T-helper 1 cell treated with Interleukin-12 subunit alpha and Interleukin-12 subunit beta and Interleukin-4 antibody, amounts not matched to agents 30 ng/mL and 1 ng/mL, for 36 hours (primary cell): ENCODE data around the gene LAMA3. TPM values are rescaled to one million over a fixed set of nuclear protein-coding genes. Genes with fewer than 3 reads are reported as not detected.

Experiments used
- intact Hi-C: fragments of 100-400 bp; cut with micrococcal nuclease; formaldehyde crosslinking; loops from one replicate; pipeline ENCODE4 v1.15.1; 2024
- total RNA-seq: library from RNA; stranded (reverse); gene quantifications from 2 replicates; pipeline ENCODE4 v1.2.3, GENCODE V29; 2022

Gene LAMA3, protein sequence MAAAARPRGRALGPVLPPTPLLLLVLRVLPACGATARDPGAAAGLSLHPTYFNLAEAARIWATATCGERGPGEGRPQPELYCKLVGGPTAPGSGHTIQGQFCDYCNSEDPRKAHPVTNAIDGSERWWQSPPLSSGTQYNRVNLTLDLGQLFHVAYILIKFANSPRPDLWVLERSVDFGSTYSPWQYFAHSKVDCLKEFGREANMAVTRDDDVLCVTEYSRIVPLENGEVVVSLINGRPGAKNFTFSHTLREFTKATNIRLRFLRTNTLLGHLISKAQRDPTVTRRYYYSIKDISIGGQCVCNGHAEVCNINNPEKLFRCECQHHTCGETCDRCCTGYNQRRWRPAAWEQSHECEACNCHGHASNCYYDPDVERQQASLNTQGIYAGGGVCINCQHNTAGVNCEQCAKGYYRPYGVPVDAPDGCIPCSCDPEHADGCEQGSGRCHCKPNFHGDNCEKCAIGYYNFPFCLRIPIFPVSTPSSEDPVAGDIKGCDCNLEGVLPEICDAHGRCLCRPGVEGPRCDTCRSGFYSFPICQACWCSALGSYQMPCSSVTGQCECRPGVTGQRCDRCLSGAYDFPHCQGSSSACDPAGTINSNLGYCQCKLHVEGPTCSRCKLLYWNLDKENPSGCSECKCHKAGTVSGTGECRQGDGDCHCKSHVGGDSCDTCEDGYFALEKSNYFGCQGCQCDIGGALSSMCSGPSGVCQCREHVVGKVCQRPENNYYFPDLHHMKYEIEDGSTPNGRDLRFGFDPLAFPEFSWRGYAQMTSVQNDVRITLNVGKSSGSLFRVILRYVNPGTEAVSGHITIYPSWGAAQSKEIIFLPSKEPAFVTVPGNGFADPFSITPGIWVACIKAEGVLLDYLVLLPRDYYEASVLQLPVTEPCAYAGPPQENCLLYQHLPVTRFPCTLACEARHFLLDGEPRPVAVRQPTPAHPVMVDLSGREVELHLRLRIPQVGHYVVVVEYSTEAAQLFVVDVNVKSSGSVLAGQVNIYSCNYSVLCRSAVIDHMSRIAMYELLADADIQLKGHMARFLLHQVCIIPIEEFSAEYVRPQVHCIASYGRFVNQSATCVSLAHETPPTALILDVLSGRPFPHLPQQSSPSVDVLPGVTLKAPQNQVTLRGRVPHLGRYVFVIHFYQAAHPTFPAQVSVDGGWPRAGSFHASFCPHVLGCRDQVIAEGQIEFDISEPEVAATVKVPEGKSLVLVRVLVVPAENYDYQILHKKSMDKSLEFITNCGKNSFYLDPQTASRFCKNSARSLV (N-terminal part only)
- 0.05 TPM in 1 of 2 replicates, not detected in the other for total RNA-seq

GRCh38 chr18:23689031-23689615, at the start of gene LAMA3:
LAMA3 (plus strand) TSS chr18:23689453; CDS start chr18:23689684, 231 bp downstream.
- intact Hi-C loops, result loop anchor here (5.0 kb wide), 1 partner anchor 768 kb away; no protein-coding TSS in a partner anchor

DNA sequence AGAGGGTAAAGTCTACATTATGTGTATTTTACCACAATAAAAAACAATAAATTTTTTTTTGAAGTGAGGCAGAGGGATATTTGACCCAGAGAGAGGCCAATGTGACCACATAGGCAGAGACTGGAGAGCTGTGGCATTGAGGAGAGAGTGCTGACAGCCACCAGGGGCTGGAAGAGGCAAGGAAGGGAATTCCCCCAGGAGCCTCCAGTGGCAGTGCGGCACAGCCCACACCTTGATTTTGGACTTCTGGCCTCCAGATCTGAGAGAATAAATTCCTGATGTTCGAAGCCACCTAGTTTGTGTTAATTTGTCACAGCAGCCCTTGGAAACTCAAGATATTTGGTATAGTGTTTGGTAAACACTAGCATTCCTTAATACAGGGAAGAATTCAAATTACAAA, 49.2 kb upstream of the LAMA3 start:
- intact Hi-C loops, result no loop called here

DNA sequence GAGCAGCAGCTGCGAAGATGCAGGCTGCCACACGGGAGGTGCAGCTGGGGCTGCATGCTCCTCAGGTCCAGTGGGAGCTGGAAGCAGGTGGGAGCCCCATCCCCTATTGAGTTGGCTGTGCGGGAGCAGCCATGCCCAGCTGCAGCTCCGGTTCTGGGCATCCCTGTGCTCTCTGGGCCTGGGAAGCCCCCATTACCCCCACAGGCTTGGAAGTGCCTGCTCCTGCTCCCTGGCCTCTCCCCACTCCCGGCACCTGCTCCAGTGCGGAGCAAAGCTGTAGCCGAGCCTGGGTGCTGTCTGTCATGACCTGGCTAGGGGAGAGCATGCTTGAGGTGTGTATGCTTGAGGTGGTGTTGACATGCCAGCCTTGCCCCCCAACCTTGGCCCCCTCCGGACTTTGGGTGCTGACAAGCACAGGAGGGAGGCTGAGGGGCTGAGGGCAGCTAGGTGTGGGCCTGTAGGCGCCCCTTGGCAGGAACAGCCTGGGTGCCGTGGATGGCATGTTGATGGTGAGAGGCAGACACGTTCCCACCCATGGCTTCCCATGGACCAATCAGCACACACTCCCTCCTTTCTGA, 48.0 kb upstream of the LAMA3 start:
- intact Hi-C loops, result no loop called here

DNA sequence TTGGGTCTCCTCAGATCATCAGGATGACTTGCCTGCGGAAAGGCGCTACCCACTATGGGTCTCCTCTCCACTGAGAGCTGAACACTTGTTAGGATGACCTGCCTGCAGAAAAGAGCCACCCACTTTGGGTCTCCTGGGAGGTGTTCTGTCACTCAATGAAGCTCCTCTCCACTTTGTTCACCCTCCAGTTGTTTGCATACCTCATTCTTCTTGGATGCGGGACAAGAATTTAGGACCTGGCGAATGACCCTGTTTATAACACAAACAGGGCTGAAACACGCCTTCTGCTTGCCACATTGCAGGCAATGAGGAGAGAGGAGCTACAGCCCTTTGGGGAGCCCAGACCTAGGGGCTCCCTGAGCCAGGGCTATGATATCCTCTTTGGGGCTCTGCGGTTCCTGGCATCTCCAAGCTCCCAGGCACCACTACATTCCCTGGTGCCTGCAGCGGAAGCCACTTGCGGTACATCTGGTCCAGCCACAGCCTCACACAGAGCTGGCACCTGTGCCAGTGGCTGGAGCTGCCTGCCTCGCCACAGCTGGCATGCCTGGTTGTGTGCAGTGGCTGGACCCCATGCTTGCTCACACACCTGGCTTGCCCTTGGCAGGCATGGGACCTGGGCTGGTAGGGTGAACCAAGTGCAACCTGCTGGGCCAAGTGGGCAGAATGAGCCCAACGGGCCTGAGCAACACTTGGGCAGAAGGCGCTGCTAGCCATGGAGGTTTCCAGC, 47.2 kb upstream of the LAMA3 start:
- intact Hi-C loops, result no loop called here

- intact Hi-C loops, result no loop called here
Observed at GRCh38 chr18:23643815-23644490, 45.3 kb upstream of the LAMA3 start.

GRCh38 chr18:23645568-23646175, 43.6 kb upstream of the LAMA3 start:
- intact Hi-C loops, result no loop called here

GRCh38 chr18:23646282-23646681, 43.0 kb upstream of the LAMA3 start:
- intact Hi-C loops, result no loop called here

- intact Hi-C loops, result no loop called here
Observed at GRCh38 chr18:23648456-23648855, 40.8 kb upstream of the LAMA3 start.

GRCh38 chr18:23648940-23649607, 40.2 kb upstream of the LAMA3 start:
- intact Hi-C loops, result no loop called here

DNA sequence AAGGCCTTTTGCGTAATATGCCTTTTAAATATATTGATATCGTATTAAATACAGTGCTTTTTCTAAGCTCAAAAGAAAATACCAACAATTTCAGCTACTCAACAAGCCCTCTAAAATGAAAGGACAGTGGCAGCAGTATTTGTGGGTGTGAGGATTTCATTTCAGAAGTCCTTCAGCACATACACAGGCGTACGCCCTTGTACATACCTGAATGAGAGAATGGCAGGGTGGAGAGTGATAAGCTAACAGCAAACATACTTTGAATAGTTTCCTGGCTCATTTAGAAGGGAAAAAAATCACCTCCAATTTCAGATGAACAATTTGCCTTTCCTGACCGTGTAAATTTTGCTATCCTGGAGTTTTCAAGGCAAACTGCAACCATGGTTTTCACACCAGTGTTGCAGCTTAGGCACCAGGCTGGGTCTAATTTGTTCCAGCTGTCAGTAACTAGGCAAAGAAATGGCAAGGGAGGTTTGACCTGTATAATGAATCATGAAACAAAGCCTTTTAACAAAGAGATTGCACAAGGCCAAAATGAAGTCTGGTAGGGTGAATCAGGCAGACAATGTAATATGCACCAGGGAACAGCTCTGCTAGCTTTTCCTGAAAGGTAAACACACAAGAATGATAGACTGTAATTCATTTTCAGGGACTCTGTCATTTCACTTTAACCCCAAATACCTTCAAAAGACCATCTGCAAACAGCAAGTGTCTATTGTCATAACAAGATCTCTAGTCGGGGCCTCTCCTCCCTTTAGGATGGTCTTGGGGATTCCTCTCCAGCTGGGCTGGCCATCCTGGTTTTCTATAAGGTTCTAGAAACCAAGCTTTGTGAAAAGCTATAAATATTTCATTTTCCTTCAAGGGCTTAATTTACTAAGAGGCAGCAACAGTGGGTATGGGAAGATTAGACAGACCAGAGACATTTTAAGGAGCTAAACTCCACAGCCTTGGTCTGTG, 38.0 kb upstream of the LAMA3 start:
- intact Hi-C loops, result no loop called here

GRCh38 chr18:23652232-23652631, 37.0 kb upstream of the LAMA3 start:
- intact Hi-C loops, result no loop called here

- intact Hi-C loops, result no loop called here
Observed at GRCh38 chr18:23658285-23658684, 31.0 kb upstream of the LAMA3 start.

DNA sequence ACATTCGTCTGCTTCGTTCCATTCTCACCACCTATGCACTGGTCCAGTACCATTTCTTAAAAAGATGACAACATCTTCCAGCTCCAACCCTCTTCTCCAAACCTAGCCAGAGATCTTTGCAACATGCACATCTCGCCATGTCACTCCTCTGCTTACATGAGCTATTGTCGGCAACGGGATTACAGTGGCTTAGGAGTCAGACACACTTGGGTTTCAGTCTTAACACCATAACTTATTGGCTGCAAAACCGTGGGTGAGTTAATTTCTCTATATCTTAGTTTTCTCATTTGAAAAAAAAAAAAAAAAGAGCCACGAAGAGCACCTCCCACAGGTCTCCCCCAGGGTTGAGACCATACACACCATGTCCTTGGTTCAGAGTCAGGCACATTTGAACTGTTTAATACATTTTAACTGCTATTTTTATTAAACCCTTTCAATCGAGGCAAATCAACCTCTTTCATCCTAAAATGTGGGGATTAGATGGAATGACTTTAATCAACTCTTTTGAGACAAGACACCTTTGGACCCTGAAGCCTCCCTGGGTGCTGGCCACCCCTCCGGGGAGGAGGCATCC, 27.4 kb upstream of the LAMA3 start:
- intact Hi-C loops, result loop anchor here (1.0 to 5.0 kb wide), 3 partner anchors 39 to 350 kb away; partner anchors contain the start of gene TTC39C

- intact Hi-C loops, result loop anchor here (1.0 to 5.0 kb wide), 3 partner anchors 40 to 350 kb away; partner anchors contain the start of gene TTC39C
Observed at GRCh38 chr18:23662309-23663263, 26.7 kb upstream of the LAMA3 start, which contains the start of gene ANKRD29. ANKRD29 (minus strand) TSS chr18:23662911; CDS start chr18:23662730, 181 bp downstream.

- intact Hi-C loops, result loop anchor here (5.0 kb wide), 1 partner anchor 348 kb away; the partner anchor contains the start of gene TTC39C
Observed at GRCh38 chr18:23664674-23665073, 24.6 kb upstream of the LAMA3 start.
